Measurements from ENCODE around the gene HIP1.
"Not testable (repeated sequence)": the region's sequence is repeated elsewhere in the genome, so short reads cannot be mapped to it uniquely, and the experiment has no call there.

Gene HIP1

DNA sequence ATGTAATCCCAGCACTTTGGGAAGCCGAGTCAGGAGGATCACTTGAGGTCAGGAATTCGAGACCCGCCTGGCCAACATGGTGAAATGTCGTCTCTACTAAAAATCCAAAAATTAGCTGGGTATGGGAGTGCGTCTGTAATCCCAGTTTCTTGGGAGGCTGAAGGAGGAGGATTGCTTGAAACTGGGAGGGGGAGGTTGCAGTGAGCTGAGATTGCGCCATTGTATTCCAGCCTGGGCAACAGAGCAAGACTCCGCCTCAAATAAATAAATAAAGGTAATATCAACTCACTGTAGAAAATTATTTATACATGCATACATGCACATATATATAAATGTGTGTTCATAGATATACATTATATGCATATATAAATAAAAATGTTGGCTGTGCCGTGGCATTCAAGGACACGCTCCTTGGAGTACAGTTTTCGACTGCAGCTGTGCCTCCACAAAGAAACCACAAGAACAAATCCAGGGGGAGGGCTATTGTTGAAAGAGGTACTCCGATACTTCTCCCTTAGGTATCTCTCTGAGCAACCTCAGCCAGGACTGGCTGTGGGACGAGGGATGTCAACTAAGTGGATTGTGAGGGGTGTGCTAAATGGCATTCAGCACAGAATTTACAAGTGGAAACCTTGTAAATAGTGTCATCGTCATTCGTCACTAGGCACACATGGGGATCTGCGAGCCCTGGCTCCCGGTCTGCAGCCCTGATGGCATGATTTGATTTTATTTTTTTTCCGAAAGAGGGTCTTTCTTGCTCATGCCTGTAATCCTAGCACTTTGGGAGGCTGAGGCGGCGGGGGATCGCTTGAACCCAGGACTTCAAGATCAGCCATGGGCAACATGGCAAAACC, 49.3 kb downstream of the HIP1 start:
- H3K4me3 ChIP-seq (ENCODE audit: low read depth, low read length) = no peak overlapping the region
- no peak for DNase-seq (ENCODE audit: low read depth)

DNA sequence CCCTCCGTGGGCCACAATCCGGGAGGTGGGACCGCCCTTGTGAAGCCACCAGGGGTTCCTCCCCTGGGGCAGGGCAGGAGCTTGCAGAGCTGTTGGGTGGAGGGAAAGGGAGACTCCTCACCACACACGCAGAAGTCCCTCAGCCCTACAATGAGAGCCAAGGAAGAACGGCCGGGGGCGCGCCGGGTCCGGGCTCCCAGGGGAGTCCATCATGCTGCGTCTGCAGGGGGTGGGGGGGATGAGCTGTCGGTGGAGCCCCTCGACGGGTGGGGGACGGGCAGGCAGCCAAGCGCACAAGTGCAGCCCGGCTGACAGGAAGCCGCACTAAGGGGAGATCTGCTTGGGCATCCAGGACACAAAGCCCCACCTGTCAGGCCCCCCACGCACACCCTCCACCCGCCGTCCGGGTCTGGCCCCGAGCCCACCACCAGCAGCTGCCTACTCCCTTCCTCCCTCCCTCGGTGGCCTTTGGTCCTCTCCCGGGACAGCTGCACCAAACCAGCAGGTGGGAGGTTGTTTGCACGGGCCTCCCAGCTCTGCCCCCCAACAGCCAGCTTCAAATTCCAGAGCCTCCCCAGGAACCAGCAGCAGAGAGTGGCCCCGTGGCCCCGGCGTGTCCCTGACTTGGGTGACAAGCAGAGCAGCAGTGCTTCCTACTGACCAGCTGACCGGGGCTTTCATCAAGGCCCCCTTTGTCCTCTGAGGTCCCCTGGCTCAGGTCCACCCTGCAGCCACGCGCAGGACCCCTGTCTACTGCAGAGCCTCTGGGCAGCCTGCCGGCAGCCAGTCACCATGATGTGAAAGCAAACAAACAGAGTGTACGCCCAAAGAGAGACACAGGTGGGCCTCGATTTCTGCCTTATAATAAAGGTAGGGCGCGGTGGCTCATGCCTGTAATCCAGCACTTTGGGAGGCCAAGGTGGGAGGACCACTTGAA, 50.3 kb downstream of the HIP1 start:
- no peak overlapping the region for H3K4me3 ChIP-seq (ENCODE audit: low read depth, low read length)
- DNase-seq (ENCODE audit: low read depth) = peak; percentile 44

DNA sequence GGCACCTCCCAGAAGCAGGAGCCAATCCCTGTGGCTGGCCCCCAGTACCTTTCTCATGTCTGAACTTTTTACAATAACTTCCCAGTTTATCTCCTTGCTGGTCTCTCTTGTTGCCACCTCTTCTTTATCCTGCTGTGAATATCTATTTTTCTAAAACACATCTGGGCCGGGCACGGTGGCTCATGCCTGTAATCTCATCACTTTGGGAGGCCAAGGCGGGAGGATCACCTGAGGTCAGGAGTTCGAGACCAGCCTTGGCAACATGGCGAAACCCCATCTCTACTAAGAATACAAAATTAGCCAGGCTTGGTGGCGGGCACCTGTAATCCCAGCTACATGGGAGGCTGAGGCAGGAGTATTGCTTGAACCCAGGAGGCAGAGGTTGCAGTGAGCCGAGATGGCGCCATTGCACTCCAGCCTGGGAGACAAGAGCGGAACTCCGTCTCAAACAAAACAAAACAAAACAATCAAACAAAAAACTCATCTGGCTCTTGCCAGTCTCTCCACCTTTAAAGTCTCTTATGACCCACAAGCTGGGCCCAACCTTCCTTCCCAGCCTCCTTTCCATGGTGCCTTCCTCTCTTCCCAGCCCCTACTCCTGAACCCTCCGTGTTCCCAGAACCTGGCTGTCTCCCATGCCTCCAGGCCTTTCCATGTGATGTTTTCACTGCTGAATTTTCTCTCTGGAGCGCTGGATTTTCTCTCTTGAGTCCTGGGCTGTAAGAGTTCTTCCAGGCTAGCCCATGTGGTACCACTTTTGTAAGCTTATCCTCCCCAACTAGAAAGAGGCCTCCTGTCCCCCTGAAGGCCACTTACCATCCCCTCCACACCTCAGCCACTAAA, 51.3 kb downstream of the HIP1 start:
- H3K4me3 ChIP-seq (ENCODE audit: low read depth, low read length) = no peak overlapping the region
- DNase-seq (ENCODE audit: low read depth) = no peak

DNA sequence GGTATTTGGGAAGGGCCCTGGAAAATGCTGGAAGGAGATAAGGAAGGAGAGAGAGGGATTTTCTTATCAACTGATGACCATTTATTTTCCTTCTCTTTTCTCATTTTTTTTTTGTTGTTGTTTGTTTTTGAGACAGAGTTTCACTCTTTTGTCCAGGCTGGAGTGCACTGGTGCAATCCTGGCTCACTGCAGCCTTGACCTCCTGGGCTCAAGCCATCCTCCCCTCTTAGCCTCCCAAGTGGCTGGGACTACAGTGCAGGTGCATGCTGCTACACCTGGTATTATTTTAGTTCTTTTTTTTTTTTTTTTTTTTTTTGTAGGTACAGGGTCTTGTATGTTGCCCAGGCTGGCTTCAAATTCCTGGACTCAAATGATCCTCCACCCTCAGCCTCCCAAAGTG, 52.2 kb downstream of the HIP1 start:
- DNase-seq (ENCODE audit: low read depth) = no peak
- no peak overlapping the region for H3K4me3 ChIP-seq (ENCODE audit: low read depth, low read length)

DNA sequence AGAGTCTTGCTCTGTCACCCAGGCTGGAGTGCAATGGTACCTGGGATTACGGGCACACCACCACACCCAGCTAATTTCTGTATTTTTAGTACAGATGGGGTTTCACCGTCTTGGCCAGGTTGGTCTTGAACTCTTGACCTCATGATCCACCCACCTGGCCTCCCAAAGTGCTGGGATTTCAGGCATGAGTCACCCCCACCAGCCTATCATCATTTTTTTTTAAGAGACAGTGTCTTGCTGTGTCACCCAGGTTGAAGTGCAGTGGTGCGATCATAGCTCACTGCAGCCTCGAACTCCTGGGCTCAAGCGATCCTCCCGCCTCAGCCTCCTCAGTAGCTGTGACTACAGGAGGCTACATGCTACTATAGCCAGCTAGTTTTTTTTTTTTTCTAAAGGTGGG, 56.7 kb downstream of the HIP1 start:
- not testable (repeated sequence) for DNase-seq (ENCODE audit: low read depth); H3K4me3 ChIP-seq (ENCODE audit: low read depth, low read length)

DNA sequence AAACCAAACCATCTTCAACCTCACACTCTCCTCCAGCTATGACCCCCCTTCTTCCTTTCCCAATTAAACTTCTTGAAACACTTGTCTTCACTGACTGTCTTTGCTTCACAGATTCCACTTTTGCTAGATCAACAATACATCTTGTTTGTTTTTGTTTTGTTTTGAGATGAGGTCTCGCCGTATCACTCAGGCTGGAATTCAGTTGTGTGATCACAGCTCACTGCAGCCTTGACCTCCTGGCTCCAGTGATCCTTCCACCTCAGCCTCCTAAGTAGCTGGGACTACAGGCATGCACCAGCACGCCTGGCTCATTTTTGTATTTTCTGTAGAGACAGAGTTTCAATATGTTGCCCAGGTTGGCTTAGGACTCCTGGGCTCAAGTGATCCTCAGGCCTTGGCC, 59.7 kb downstream of the HIP1 start:
- H3K4me3 ChIP-seq (ENCODE audit: low read depth, low read length) = no peak overlapping the region
- no peak for DNase-seq (ENCODE audit: low read depth)

DNA sequence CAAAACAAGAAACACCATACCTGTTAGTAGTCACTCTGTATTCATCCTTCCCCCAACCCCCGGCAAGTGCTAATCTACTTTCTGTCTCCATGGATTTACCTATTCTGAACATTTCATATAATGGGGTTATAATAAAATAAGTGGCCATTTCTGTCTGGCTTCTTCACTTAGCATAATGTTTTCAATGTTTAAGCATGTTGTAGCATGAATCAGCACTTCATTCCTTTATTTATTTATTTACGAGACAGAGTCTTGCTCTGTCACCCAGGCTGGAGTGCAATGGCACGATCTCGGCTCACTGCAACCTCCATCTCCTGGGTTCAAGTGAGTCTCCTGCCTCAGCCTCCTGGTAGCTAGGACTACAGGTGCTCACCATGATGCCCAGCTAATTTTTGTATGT, 69.2 kb downstream of the HIP1 start:
- no peak overlapping the region for H3K4me3 ChIP-seq (ENCODE audit: low read depth, low read length)
- DNase-seq (ENCODE audit: low read depth) = no peak

DNA sequence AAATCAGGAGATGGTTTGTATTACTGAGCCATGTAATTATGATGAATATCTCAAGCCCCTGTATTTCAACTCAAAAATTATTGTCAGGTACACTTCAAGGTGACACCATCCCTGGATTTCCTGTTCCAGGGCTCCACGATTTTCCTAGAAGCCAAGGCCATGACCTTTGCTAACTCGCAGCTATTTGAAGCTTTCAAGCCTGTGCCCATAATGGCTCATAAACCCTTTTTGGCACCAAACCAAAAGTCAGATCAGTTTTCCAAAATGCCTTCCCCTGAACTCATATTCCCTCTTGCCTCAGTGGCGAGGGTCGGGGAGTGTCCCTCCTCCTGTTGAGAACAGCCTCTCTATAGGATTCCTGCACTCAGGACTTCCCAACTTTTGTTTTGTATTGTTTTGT, 70.8 kb downstream of the HIP1 start:
- H3K4me3 ChIP-seq (ENCODE audit: low read depth, low read length) = no peak overlapping the region
- no peak for DNase-seq (ENCODE audit: low read depth)

DNA sequence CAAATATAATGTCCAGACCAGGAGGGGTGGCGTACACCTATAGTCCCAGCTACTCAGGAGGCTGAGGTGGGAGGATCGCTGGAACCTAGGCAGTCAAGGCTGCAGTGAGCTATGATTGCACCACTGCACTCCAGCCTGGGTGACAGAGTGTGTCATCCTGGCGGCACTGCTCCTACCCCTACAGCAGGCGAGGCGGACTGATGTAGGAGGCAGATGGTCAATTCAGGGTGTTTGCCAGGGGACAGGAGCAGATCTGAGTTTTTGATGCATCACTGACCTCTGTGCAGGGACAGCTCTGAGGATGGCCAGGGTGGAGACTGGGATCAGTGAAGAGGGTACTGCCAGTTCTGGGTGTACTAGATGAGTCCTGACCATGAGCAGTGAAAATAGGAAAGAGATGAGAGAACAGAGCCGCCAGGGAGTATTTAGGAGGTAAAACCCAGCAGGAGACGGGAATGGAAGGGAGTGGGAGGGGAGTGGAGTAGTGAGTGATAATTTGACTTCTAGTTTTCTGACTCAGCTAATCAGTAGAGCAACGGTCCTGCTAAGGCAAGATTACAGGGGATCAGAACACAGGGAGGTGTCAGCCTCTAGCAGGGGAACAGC, 75.3 kb downstream of the HIP1 start:
- H3K4me3 ChIP-seq (ENCODE audit: low read depth, low read length) = no peak overlapping the region
- no peak for DNase-seq (ENCODE audit: low read depth)

DNA sequence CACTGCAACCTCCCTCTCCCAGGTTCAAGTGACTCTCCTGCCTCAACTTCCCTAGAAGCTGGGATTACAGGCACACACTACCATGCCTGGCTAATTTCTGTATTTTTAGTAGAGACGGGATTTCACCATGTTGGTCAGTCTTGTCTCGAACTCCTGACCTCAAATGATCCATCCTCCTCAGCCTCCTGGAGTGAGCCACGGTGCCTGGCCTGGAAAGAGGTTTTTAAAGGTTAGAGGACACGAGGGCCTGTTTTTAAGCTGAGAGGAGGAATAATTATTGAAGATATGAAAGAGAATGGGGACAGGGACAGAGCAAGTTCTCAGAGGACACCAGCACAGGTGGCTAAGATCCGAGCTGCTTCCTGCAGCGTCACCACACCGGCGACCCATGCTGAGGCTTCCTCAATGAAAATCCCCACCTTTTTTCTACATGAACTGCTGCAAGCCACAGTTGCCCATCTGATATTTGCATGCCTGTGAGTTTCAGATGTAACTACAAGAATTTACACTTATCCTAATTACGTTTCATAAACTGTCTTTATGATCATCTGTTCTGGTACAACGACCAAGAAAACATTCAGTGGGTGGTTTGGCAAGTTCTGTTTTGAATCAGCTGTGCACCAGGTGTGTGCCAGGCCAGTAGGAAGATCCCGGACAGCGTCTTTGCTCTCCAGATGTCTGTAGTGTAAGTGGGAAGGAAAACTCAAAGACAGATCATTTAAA, 76.0 kb downstream of the HIP1 start:
- no peak for DNase-seq (ENCODE audit: low read depth)
- H3K4me3 ChIP-seq (ENCODE audit: low read depth, low read length) = no peak overlapping the region

DNA sequence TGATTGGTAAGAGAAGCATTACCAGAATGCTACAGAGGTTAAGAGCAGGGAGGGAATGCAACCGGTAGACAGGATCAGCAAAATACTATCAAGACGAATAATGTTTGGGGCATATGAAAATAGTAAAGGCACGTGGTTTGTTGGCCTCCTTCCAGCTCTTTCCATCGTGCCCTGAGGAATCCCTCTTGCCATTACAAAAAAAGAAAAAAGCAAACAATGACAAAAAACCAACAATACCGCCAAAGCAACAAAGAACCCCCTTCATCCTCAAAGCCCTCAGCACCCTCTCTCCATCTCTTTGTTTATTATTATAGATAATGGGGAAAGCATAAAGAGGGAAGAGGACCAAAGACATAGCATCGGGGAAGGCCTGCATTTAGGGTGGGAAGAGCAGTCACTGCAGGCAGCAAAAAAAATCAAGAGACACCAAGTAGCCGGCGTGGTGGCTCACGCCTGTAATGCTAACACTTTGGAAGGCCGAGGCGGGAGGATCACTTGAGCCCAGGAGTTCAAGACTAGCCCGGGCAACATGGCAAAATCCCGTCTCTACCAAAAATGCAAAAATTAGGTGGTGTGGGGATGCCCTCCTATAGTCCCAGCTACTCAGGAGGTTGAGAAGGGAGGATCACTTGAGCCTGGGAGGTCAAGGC, 78.0 kb downstream of the HIP1 start:
- no peak overlapping the region for H3K4me3 ChIP-seq (ENCODE audit: low read depth, low read length)
- DNase-seq (ENCODE audit: low read depth) = no peak

DNA sequence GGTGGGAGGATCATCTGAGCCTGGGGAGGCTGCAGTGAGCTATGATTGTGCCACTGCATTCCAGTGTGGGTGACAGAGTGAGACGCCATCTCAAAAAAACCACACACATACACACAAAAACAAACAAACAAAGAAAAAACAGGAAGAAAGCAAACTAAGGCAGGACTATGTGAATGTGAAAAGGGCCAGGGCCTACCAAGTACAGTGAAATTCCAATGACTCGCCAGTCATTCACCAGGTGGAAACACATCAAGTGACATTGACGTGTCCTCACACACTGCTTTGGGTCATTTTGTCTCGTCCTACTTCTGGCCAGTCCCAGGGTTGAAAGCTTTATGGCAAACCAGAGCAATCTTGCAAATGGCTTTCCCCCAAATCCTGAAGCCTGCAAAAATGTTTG, 79.9 kb downstream of the HIP1 start:
- DNase-seq (ENCODE audit: low read depth) = no peak
- H3K4me3 ChIP-seq (ENCODE audit: low read depth, low read length) = no peak overlapping the region

DNA sequence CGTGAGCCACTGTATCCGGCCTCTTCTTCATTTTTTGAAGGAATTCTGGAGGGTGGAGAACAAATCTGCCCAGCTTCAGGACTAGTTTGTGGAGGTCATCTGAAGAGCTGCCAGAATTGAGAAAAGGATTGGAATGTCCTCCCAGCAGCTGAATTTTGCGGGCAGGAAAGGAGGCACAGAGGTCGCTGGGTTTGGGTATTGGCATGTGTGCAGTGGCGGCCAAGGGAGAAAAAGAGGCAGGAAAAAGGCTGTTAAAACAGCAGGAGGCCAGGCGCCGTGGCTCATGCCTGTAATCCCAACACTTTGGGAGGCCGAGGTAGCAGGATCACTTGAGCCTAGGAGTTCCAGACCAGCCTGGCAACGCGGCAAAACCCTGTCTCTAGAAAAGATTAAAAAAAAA, 80.4 kb downstream of the HIP1 start:
- DNase-seq (ENCODE audit: low read depth) = no peak
- H3K4me3 ChIP-seq (ENCODE audit: low read depth, low read length) = no peak overlapping the region

DNA sequence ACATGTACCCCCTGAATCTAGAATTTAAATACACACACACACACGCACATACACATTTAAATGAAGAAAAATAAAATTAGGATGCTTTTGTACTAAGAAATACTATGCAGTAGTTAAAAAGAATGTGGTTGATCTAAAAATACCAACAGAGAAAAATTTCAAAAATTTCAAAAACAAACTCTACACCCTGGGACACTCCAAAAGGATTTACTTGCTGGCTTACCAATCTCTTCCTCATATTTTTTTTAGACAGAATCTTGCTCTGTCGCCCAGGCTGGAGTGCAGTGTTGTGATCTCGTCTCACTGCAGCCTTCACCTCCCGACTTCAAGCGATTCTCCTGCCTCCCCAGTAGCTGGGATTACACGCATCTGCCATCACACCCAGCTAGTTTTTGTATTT, 80.9 kb downstream of the HIP1 start:
- H3K4me3 ChIP-seq (ENCODE audit: low read depth, low read length) = no peak overlapping the region
- DNase-seq (ENCODE audit: low read depth) = no peak

DNA sequence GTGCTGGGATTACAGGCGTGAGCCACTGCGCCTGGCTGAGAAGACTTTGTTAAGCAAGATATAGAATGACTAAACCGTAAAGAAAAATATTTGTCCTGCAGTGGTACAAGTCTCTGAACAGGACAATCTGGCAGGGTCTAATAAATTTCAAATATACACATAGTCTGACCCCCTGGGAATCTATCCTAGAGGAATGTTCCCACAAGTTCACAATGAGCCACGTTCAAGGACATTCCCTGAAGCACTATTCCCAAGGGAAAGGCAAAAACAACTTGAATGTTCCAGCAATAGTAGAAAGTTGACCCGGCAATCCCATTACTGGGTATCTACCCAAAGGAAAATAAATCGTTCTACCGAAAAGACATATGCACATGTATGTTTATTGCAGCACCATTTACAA, 82.0 kb downstream of the HIP1 start:
- DNase-seq (ENCODE audit: low read depth) = no peak
- H3K4me3 ChIP-seq (ENCODE audit: low read depth, low read length) = no peak overlapping the region

DNA sequence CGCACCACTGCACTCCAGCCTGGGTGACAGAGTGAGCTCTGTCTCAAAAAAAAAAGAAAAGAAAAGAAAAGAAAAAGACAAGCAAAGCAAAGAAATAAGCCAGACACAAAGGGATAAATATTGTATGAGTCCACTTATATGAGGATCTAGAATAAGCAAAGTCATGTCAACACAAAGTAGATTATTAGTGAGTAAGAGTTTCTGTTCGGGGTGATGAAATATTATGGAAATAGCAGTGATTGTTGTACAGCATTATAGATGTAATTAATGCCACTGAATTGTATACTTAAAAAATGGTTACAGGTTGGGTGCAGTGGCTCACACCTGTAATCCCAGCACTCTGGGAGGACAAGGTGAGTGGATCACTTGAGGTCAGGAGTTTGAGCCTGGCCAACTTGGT, 83.2 kb downstream of the HIP1 start:
- no peak overlapping the region for H3K4me3 ChIP-seq (ENCODE audit: low read depth, low read length)
- no peak for DNase-seq (ENCODE audit: low read depth)

DNA sequence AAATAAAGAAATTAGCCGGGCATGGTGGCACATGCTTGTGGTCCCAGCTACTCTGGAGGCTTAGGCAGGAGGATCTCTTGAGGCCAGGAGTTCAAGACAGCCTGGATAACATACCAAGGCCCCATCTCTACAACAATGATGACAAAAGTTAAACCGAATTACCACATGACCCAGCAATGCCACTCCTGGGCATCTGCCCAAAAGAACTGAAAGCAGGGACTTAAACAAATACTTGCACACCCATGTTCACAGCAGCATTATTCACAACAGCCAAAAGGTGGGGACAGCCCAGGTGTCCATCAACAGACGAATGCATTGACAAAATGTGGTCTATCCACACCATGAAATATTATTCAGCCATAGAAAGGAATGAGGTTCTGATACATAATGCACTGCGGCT, 83.9 kb downstream of the HIP1 start:
- H3K4me3 ChIP-seq (ENCODE audit: low read depth, low read length) = no peak overlapping the region
- no peak for DNase-seq (ENCODE audit: low read depth)

DNA sequence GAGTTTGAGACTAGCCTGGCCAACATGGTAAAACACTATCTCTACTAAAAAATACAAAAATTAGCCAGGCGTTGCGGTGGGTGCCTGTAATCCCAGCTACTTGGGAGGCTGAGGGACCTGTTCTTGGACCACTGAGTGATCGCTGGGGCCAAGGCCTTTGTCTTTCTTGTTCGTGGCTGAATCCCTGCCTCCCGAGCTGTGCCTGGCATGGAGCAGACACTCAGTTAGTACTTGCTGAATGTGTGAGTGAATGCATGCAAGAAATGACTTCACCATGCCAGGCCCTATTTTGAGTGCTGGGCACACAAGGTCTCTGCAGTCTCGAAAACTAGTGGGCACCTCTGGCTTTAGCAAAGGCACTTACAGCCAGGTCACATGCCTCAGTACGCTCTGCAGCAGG, 85.1 kb downstream of the HIP1 start:
- no peak overlapping the region for H3K4me3 ChIP-seq (ENCODE audit: low read depth, low read length)
- no peak for DNase-seq (ENCODE audit: low read depth)
